Astrocyte (in vitro differentiated cells and primary cell): ENCODE data around the gene ACTN1. TPM values are rescaled to one million over a fixed set of nuclear protein-coding genes. Genes with fewer than 3 reads are reported as not detected.

ENCODE experiments used
- DNase-seq: peaks from one replicate; pipeline ENCODE4 v3.0.0-alpha.2; 2010; ENCODE audit warnings: low read depth
- FAIRE-seq: peaks from 2 replicates; lab custom pipeline; 2011; peaks lifted over from hg19 to GRCh38; lab: Jason Lieb, UNC
- H2AFZ ChIP-seq: 2 replicates; pipeline ENCODE4 v1.6.0; 2012; ENCODE audit warnings: low read depth, low read length, inconsistent platforms
- H3K27ac ChIP-seq: 2 replicates; pipeline ENCODE4 v1.5.1; 2011; ENCODE audit warnings: low read depth, low read length, inconsistent platforms
- H3K27me3 ChIP-seq: 2 replicates; pipeline ENCODE4 v1.6.0; 2011; ENCODE audit warnings: low read length, inconsistent platforms; ENCODE audit not compliant: insufficient read depth
- H3K36me3 ChIP-seq: 2 replicates; pipeline ENCODE4 v1.5.1; 2011; ENCODE audit warnings: low read length, inconsistent platforms; ENCODE audit not compliant: insufficient read depth
- H3K4me1 ChIP-seq: 2 replicates; pipeline ENCODE4 v1.5.1; 2011; ENCODE audit warnings: low read length, inconsistent platforms; ENCODE audit not compliant: insufficient read depth
- H3K4me2 ChIP-seq: 2 replicates; pipeline ENCODE4 v1.6.0; 2012; ENCODE audit warnings: low read length, inconsistent platforms
- H3K4me3 ChIP-seq: 2 replicates; pipeline ENCODE4 v1.5.1; 2011; ENCODE audit warnings: low read depth, mild to moderate bottlenecking, low read length, inconsistent platforms; ENCODE audit not compliant: insufficient read depth
- H3K79me2 ChIP-seq: 2 replicates; pipeline ENCODE4 v1.6.0; 2012; ENCODE audit warnings: mild to moderate bottlenecking, low read length, inconsistent platforms; ENCODE audit not compliant: insufficient read depth
- H3K9ac ChIP-seq: 2 replicates; pipeline ENCODE4 v1.6.0; 2012; ENCODE audit warnings: mild to moderate bottlenecking, low read length, inconsistent platforms
- H3K9me3 ChIP-seq: 2 replicates; pipeline ENCODE4 v1.5.1; 2012; ENCODE audit warnings: low read depth, mild to moderate bottlenecking, low read length, inconsistent platforms; ENCODE audit not compliant: insufficient read depth
- H4K20me1 ChIP-seq: 2 replicates; pipeline ENCODE4 v1.6.0; 2012; ENCODE audit warnings: low read length, inconsistent platforms; ENCODE audit not compliant: insufficient read depth
- H3K27ac Mint-ChIP-seq: one replicate; pipeline ENCODE4 v1.8.0; 2021; ENCODE audit warnings: mild to moderate bottlenecking, mixed read lengths; ENCODE audit not compliant: unreplicated experiment
- H3K27me3 Mint-ChIP-seq: one replicate; pipeline ENCODE4 v1.8.0; 2021; ENCODE audit warnings: low read depth, mixed read lengths; ENCODE audit not compliant: unreplicated experiment
- H3K36me3 Mint-ChIP-seq: one replicate; pipeline ENCODE4 v1.8.0; 2021; ENCODE audit warnings: low read depth, mixed read lengths; ENCODE audit not compliant: unreplicated experiment
- H3K4me1 Mint-ChIP-seq: one replicate; pipeline ENCODE4 v1.8.0; 2021; ENCODE audit warnings: low read depth, mixed read lengths; ENCODE audit not compliant: unreplicated experiment
- H3K4me3 Mint-ChIP-seq: one replicate; pipeline ENCODE4 v1.8.0; 2021; ENCODE audit warnings: mild to moderate bottlenecking, moderate library complexity, mixed read lengths; ENCODE audit not compliant: unreplicated experiment
- H3K9me3 Mint-ChIP-seq: one replicate; pipeline ENCODE4 v1.8.0; 2021; ENCODE audit warnings: mild to moderate bottlenecking, mixed read lengths; ENCODE audit not compliant: unreplicated experiment
- CTCF ChIP-seq: IDR thresholded peaks from 2 replicates; pipeline ENCODE4 v1.5.1; 2011; ENCODE audit warnings: low read depth, mild to moderate bottlenecking, inconsistent platforms, low read length, moderate library complexity; ENCODE audit not compliant: insufficient read depth
- EZH2 ChIP-seq: IDR thresholded peaks from 2 replicates; pipeline ENCODE4 v1.6.1; 2012; ENCODE audit warnings: mild to moderate bottlenecking, low read length, inconsistent platforms; ENCODE audit not compliant: insufficient read depth
- total RNA-seq: library from RNA; stranded (reverse); gene quantifications from 2 replicates; pipeline ENCODE4 v1.2.1, GENCODE V29; 2021

The ACTN1 gene
- total RNA-seq, 1 donor from 2014 or later, result 1,163 TPM

- Mint-ChIP-seq H3K9me3 (no peaks in the 10 kb centered on the region), H3K27ac (peak overlapping the region; percentile 38), H3K36me3 (peaks cover 52% of the 10 kb centered on the region), H3K4me1 (peaks cover 68% of the 10 kb centered on the region), H3K27me3 (no peaks in the 10 kb centered on the region), H3K4me3 (no peak overlapping the region)
- Histone ChIP-seq H2AFZ (no peak overlapping the region), H3K4me3 (no peak overlapping the region), H3K9me3 (no peaks in the 10 kb centered on the region), H3K4me2 (no peak overlapping the region), H3K9ac (peak overlapping the region; percentile 22), H3K79me2 (peaks cover 94% of the 10 kb centered on the region), H3K4me1 (peaks cover 13% of the 10 kb centered on the region), H4K20me1 (peaks cover 95% of the 10 kb centered on the region), H3K27me3 (no peaks in the 10 kb centered on the region), H3K36me3 (peaks cover 78% of the 10 kb centered on the region), H3K27ac (peak overlapping the region; percentile 14)
- DNase-seq (peak; percentile 53), FAIRE-seq (peak; percentile 5)
- no peak for TF ChIP-seq EZH2
- TF ChIP-seq CTCF, result peak; percentile 99
These were observed 67.4 kb downstream of the ACTN1 start for GRCh38 chr14:68911594-68912227.

- Histone ChIP-seq H3K4me3 (no peak overlapping the region), H4K20me1 (peaks cover 95% of the 10 kb centered on the region), H3K9me3 (no peaks in the 10 kb centered on the region), H3K27ac (peak overlapping the region; percentile 14), H2AFZ (no peak overlapping the region), H3K36me3 (peaks cover 77% of the 10 kb centered on the region), H3K4me1 (peaks cover 13% of the 10 kb centered on the region), H3K79me2 (peaks cover 93% of the 10 kb centered on the region), H3K4me2 (no peak overlapping the region), H3K9ac (peak overlapping the region; percentile 17), H3K27me3 (no peaks in the 10 kb centered on the region)
- peaks cover 65% of the 10 kb centered on the region for H3K4me1 Mint-ChIP-seq
- no peaks in the 10 kb centered on the region for H3K9me3 Mint-ChIP-seq
- peaks cover 54% of the 10 kb centered on the region for H3K36me3 Mint-ChIP-seq
- DNase-seq (no peak), FAIRE-seq (no peak)
- TF ChIP-seq CTCF, result no peak
- TF ChIP-seq EZH2, result no peak
- H3K27ac Mint-ChIP-seq, result peak overlapping the region; percentile 70
- peak overlapping the region; percentile 34 for H3K4me3 Mint-ChIP-seq
- H3K27me3 Mint-ChIP-seq, result no peaks in the 10 kb centered on the region
These were observed 68.6 kb downstream of the ACTN1 start for GRCh38 chr14:68910540-68910939.

GRCh38 chr14:68908803-68909202, 70.3 kb downstream of the ACTN1 start:
- Mint-ChIP-seq H3K4me1 (peaks cover 54% of the 10 kb centered on the region), H3K36me3 (peaks cover 60% of the 10 kb centered on the region), H3K9me3 (no peaks in the 10 kb centered on the region), H3K27me3 (no peaks in the 10 kb centered on the region), H3K27ac (peak overlapping the region; percentile 58), H3K4me3 (peak overlapping the region; percentile 14)
- Histone ChIP-seq H3K27me3 (no peaks in the 10 kb centered on the region), H3K9ac (peak overlapping the region; percentile 17), H3K4me1 (peaks cover 13% of the 10 kb centered on the region), H3K79me2 (peaks cover 93% of the 10 kb centered on the region), H3K4me3 (no peak overlapping the region), H3K36me3 (peaks cover 82% of the 10 kb centered on the region), H3K27ac (peak overlapping the region; percentile 17), H4K20me1 (peaks cover 95% of the 10 kb centered on the region), H3K4me2 (no peak overlapping the region), H2AFZ (no peak overlapping the region), H3K9me3 (no peaks in the 10 kb centered on the region)
- TF ChIP-seq EZH2 (no peak), CTCF (no peak)
- DNase-seq, result no peak
- no peak for FAIRE-seq
